MM.1S (cell line): ENCODE data around the gene KBTBD13.
A peak's percentile ranks its signal among the peaks of the same experiment; 100 is the strongest.

Experiments used
- DNase-seq: peaks from one replicate; pipeline ENCODE4 v3.0.0-alpha.2; 2015
- H2AFZ ChIP-seq: fragments of 300-600 bp; sonication (generic); 2 replicates; pipeline ENCODE4 v1.6.0; 2016; ENCODE audit warnings: antibody characterized with exemption, low read length
- H3F3A ChIP-seq: fragments of 300-600 bp; sonication (generic); 2 replicates; pipeline ENCODE4 v1.6.1; 2016; ENCODE audit warnings: mild to moderate bottlenecking, antibody characterized with exemption, low read length, moderate library complexity, mixed read lengths; ENCODE audit not compliant: insufficient read depth
- H3K27ac ChIP-seq: fragments of 300-600 bp; sonication (generic); 2 replicates; pipeline ENCODE4 v1.5.1; 2016; ENCODE audit warnings: mild to moderate bottlenecking, low read length
- H3K27me3 ChIP-seq: fragments of 300-600 bp; sonication (generic); replicated peaks from 2 replicates; pipeline ENCODE4 v1.6.0; 2016; ENCODE audit warnings: low read length; ENCODE audit not compliant: insufficient read depth
- H3K36me3 ChIP-seq: fragments of 300-600 bp; sonication (generic); replicated peaks from 2 replicates; pipeline ENCODE4 v1.6.1; 2016; ENCODE audit warnings: mild to moderate bottlenecking, low read length, mixed read lengths; ENCODE audit not compliant: insufficient read depth
- H3K4me1 ChIP-seq: fragments of 300-600 bp; sonication (generic); 2 replicates; pipeline ENCODE4 v1.6.1; 2016; ENCODE audit warnings: low read length, mixed read lengths
- H3K4me2 ChIP-seq: fragments of 300-600 bp; sonication (generic); 2 replicates; pipeline ENCODE4 v1.6.0; 2016; ENCODE audit warnings: low read depth, low read length
- H3K4me3 ChIP-seq: fragments of 300-600 bp; sonication (generic); 2 replicates; pipeline ENCODE4 v1.5.1; 2016; ENCODE audit warnings: low read length, mixed read lengths
- H3K79me2 ChIP-seq: fragments of 300-600 bp; sonication (generic); 2 replicates; pipeline ENCODE4 v1.6.1; 2016; ENCODE audit warnings: mixed run types, low read length, mixed read lengths
- H3K9ac ChIP-seq: fragments of 300-600 bp; sonication (generic); 2 replicates; pipeline ENCODE4 v1.6.1; 2016; ENCODE audit warnings: low read length, mixed read lengths
- H3K9me2 ChIP-seq: fragments of 300-600 bp; sonication (generic); replicated peaks from 2 replicates; pipeline ENCODE4 v1.6.1; 2016; ENCODE audit warnings: mild to moderate bottlenecking, low read length, mixed read lengths; ENCODE audit not compliant: insufficient read depth
- H3K9me3 ChIP-seq: fragments of 300-600 bp; sonication (generic); replicated peaks from 2 replicates; pipeline ENCODE4 v1.6.1; 2016; ENCODE audit warnings: mild to moderate bottlenecking, low read length, mixed read lengths; ENCODE audit not compliant: insufficient read depth
- H4K20me1 ChIP-seq: fragments of 300-600 bp; sonication (generic); 2 replicates; pipeline ENCODE4 v1.6.1; 2016; ENCODE audit warnings: mild to moderate bottlenecking, low read length, moderate library complexity, mixed read lengths; ENCODE audit not compliant: insufficient read depth
- EZH2 ChIP-seq: fragments of 300-600 bp; sonication (generic); optimal IDR thresholded peaks from 2 replicates; pipeline ENCODE3; 2017; ENCODE audit warnings: low read depth, mild to moderate bottlenecking, antibody characterized with exemption, low read length, mixed read lengths
- EZH2phosphoT487 ChIP-seq: fragments of 300-600 bp; sonication (generic); IDR thresholded peaks from 2 replicates; pipeline ENCODE4 v1.6.1; 2018; ENCODE audit warnings: antibody characterized with exemption, low read length
- TF ChIP-seq, protein P1 (sequence below): fragments of 300-600 bp; sonication (generic); IDR thresholded peaks from 2 replicates; pipeline ENCODE4 v1.5.1; 2016; ENCODE audit warnings: antibody characterized with exemption, low read length, mixed read lengths

KBTBD13 gene

GRCh38 chr15:65100442-65100841 is 23.9 kb downstream of the KBTBD13 start:
- H2AFZ ChIP-seq, result no peak overlapping the region
- no peaks in the 10 kb centered on the region for H3K27me3 ChIP-seq
- H3F3A ChIP-seq, result no peaks in the 10 kb centered on the region
- H4K20me1 ChIP-seq, result no peaks in the 10 kb centered on the region
- DNase-seq, result no peak
- no peaks in the 10 kb centered on the region for H3K4me1 ChIP-seq
- H3K27ac ChIP-seq, result no peak overlapping the region
- H3K4me2 ChIP-seq, result no peak overlapping the region
- H3K9me2 ChIP-seq, result no peaks in the 10 kb centered on the region
- no peaks in the 10 kb centered on the region for H3K9me3 ChIP-seq
- no peak overlapping the region for H3K4me3 ChIP-seq
- TF ChIP-seq, protein P1, sequence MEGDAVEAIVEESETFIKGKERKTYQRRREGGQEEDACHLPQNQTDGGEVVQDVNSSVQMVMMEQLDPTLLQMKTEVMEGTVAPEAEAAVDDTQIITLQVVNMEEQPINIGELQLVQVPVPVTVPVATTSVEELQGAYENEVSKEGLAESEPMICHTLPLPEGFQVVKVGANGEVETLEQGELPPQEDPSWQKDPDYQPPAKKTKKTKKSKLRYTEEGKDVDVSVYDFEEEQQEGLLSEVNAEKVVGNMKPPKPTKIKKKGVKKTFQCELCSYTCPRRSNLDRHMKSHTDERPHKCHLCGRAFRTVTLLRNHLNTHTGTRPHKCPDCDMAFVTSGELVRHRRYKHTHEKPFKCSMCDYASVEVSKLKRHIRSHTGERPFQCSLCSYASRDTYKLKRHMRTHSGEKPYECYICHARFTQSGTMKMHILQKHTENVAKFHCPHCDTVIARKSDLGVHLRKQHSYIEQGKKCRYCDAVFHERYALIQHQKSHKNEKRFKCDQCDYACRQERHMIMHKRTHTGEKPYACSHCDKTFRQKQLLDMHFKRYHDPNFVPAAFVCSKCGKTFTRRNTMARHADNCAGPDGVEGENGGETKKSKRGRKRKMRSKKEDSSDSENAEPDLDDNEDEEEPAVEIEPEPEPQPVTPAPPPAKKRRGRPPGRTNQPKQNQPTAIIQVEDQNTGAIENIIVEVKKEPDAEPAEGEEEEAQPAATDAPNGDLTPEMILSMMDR, result no peak
- TF ChIP-seq EZH2 (no peak), EZH2phosphoT487 (no peak)
- H3K36me3 ChIP-seq, result no peaks in the 10 kb centered on the region
- no peaks in the 10 kb centered on the region for H3K79me2 ChIP-seq
- no peak overlapping the region for H3K9ac ChIP-seq

DNA sequence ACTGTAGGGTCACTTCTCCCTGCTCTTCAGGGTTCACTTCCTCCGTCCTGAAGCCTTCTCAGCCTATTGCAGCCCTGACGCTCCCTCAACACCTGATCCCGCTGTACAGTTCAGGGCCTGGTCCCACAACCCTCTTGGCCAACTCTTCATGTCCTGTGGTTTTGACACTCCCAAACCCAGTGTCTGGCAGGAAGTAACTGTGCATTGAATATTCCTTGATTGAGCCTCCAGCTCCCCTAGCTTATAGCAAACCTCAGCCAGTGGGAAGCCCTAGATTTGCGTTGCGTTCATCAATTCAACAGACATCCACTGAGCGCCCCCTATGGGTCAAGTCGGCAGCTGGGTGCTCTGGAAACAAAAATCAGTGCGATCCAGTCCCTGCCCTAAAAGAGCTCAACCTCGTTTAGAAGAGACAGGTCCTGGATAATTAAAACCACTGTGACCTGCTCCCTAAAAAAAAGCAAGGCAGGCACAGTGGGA is 24.9 kb downstream of the KBTBD13 start:
- peak; percentile 35 for DNase-seq
- no peak overlapping the region for H3K27ac ChIP-seq
- no peak overlapping the region for H3K9ac ChIP-seq
- no peak overlapping the region for H3K4me2 ChIP-seq
- H4K20me1 ChIP-seq, result no peaks in the 10 kb centered on the region
- TF ChIP-seq, protein P1, result peak; percentile 72
- TF ChIP-seq EZH2phosphoT487 (no peak), EZH2 (no peak)
- no peaks in the 10 kb centered on the region for H3K79me2 ChIP-seq
- H3F3A ChIP-seq, result no peaks in the 10 kb centered on the region
- no peaks in the 10 kb centered on the region for H3K4me1 ChIP-seq
- no peaks in the 10 kb centered on the region for H3K27me3 ChIP-seq
- H2AFZ ChIP-seq, result no peak overlapping the region
- H3K36me3 ChIP-seq, result no peaks in the 10 kb centered on the region; the same call in 1 of the 2 replicates
- H3K4me3 ChIP-seq, result no peak overlapping the region
- no peaks in the 10 kb centered on the region for H3K9me3 ChIP-seq
- H3K9me2 ChIP-seq, result no peaks in the 10 kb centered on the region

GRCh38 chr15:65101891-65102708 is 25.6 kb downstream of the KBTBD13 start:
- no peak for TF ChIP-seq EZH2phosphoT487
- TF ChIP-seq, protein P1, result no peak
- no peak for TF ChIP-seq EZH2

More at GRCh38 chr15:65101891-65102708, 25.6 kb downstream of the KBTBD13 start:
- H3K27me3 ChIP-seq, result no peaks in the 10 kb centered on the region
- no peak overlapping the region for H3K4me3 ChIP-seq
- no peak overlapping the region for H3K4me2 ChIP-seq
- H3K79me2 ChIP-seq, result no peaks in the 10 kb centered on the region
- no peaks in the 10 kb centered on the region for H3K9me2 ChIP-seq
- DNase-seq, result no peak
- no peak overlapping the region for H3K27ac ChIP-seq
- no peak overlapping the region for H3K9ac ChIP-seq
- no peaks in the 10 kb centered on the region for H3K4me1 ChIP-seq
- H3F3A ChIP-seq, result no peaks in the 10 kb centered on the region
- no peak overlapping the region for H2AFZ ChIP-seq
- no peaks in the 10 kb centered on the region for H4K20me1 ChIP-seq
- H3K36me3 ChIP-seq, result no peaks in the 10 kb centered on the region; the same call in 1 of the 2 replicates
- H3K9me3 ChIP-seq, result no peaks in the 10 kb centered on the region
